Aorta (tissue), 5 donors: ENCODE data around the gene MKNK1. TPM values are rescaled to one million over a fixed set of nuclear protein-coding genes. Genes with fewer than 3 reads are reported as not detected.

Experiments
- ATAC-seq: fragments of 200-7000 bp; cut with Tn5 transposase; one replicate; pipeline ENCODE4 v1.9.1; 2022; ENCODE audit warnings: moderate library complexity; ENCODE audit not compliant: low FRiP score
- DNase-seq, 2 donors: peaks; one replicate each; pipeline ENCODE4 v3.0.0-alpha.2; 2020
- H3K27ac ChIP-seq, 2 donors: one replicate each; pipeline ENCODE4 v1.5.1; 2013; ENCODE audit warnings: low read length in 2 of 2, mild to moderate bottlenecking in 2 of 2, moderate library complexity in 2 of 2, control low read depth in 1 of 2, inconsistent platforms in 1 of 2, low read depth in 1 of 2
- H3K27me3 ChIP-seq, 2 donors: one replicate each; pipeline ENCODE4 v1.6.1; 2013; ENCODE audit warnings: control low read depth in 1 of 2, low read length in 1 of 2, mild to moderate bottlenecking in 1 of 2, moderate library complexity in 1 of 2; ENCODE audit not compliant: insufficient read depth in 2 of 2, control insufficient read depth in 1 of 2
- H3K36me3 ChIP-seq, 2 donors: one replicate each; pipeline ENCODE4 v1.6.1; 2013; ENCODE audit warnings: control low read depth in 1 of 2, low read length in 1 of 2, mild to moderate bottlenecking in 1 of 2; ENCODE audit not compliant: insufficient read depth in 2 of 2, control insufficient read depth in 1 of 2
- H3K4me1 ChIP-seq, 2 donors: one replicate each; pipeline ENCODE4 v1.6.1; 2013; ENCODE audit warnings: low read length in 2 of 2, control low read depth in 1 of 2, mild to moderate bottlenecking in 1 of 2, moderate library complexity in 1 of 2; ENCODE audit not compliant: insufficient read depth in 2 of 2, control insufficient read depth in 1 of 2
- H3K4me3 ChIP-seq, 2 donors: one replicate each; pipeline ENCODE4 v1.5.1; 2013; ENCODE audit warnings: low read length in 2 of 2, control low read depth in 1 of 2, mild to moderate bottlenecking in 1 of 2
- H3K9me3 ChIP-seq: one replicate; pipeline ENCODE4 v1.6.1; 2013; ENCODE audit warnings: mild to moderate bottlenecking, low read length; ENCODE audit not compliant: control insufficient read depth
- WGBS, 2 donors: extraction: QIAGEN DNeasy Blood & Tissue Kit; methylation state at CpG; one replicate each; pipeline ENCODE4 v1.1.7; 2013; 5-methylcytosine and 5-hydroxymethylcytosine counted together
- intact Hi-C, 2 donors: fragments of 100-400 bp; cut with DNase I; formaldehyde crosslinking; loops; one replicate each; pipeline versions ENCODE4 v1.14.2 to v1.15.0; 2022
- polyA plus RNA-seq, 2 donors: library from polyadenylated mRNA; stranded (reverse); fragments of 200-250 nt; gene quantifications; one replicate each; pipeline ENCODE4 v1.2.3, GENCODE V29; 2013
- total RNA-seq, 2 donors: library from RNA; stranded (reverse); fragmentation: NEBNext Ultra II Directional; extraction: Animal tissue kit (Norgen Biotek cat#: 25700); gene quantifications; one replicate each; pipeline ENCODE4 v1.2.1, GENCODE V29; 2021
- donor health status: healthy with polysubstance abuse.
- donor health status: Bipolar disorder and iron deficiency.
- donor health status: DM: no; HTN: no; CAD: no.
- donor health status: DM: no; HTN: no; CAD: no.
- donor health status: DM: yes; HTN: yes; CAD: no.

MKNK1 gene
- total and polyA plus RNA-seq, 4 donors, result 25.5 to 111 (median 72.3) TPM

GRCh38 chr1:46580140-46580903 is 23.7 kb downstream of the MKNK1 start:
- no peaks in the 10 kb centered on the region for H3K4me1 ChIP-seq
- intact Hi-C loops, result no loop called here
- WGBS, 2 donors, result 93 to 95% methylated on average over 6 of the region's 6 CpGs
- DNase-seq (no peak), ATAC-seq (no peak)
- H3K36me3 ChIP-seq, result peaks cover 0 to 14% of the 10 kb centered on the region in 2 donors
- H3K9me3 ChIP-seq, result no peaks in the 10 kb centered on the region
- no peaks in the 10 kb centered on the region for H3K27me3 ChIP-seq
- H3K4me3 ChIP-seq, result no peak overlapping the region
- no peak overlapping the region for H3K27ac ChIP-seq

- DNase-seq (no peak), ATAC-seq (no peak)
- 91 to 94% methylated on average over 4 of the region's 4 CpGs for WGBS, 2 donors
Measured at GRCh38 chr1:46577671-46578070, 26.4 kb downstream of the MKNK1 start.

DNA sequence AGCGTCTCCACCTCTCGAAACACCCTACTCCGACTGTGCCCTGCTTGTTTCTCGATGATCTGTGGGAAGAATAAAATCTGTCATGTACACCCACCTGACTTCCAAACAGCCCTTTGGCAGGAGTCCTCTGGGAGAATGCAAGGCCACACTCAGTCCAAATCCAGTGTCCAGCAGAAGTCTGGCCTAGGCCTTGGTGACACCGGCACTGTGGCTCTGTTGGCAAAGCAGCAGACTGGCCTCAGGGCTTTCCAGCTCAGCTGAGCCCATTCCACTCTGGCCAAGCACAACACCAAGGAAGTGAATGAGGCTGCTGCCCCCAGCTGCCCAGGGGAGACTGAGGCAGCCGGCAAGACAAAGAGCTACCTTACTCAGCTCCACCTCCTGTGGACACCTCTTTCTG is 27.5 kb downstream of the MKNK1 start:
- DNase-seq, result no peak
- no peak for ATAC-seq
- Histone ChIP-seq H3K9me3 (no peaks in the 10 kb centered on the region), H3K36me3 (peaks cover 0 to 8% of the 10 kb centered on the region in 2 donors), H3K4me1 (no peaks in the 10 kb centered on the region), H3K4me3 (no peak overlapping the region), H3K27ac (no peak overlapping the region), H3K27me3 (no peaks in the 10 kb centered on the region)
- intact Hi-C loops, result no loop called here
- 64 to 67% methylated on average over 6 of the region's 6 CpGs for WGBS, 2 donors

More at GRCh38 chr1:46577671-46578070, 26.4 kb downstream of the MKNK1 start:
- Histone ChIP-seq H3K4me3 (no peak overlapping the region), H3K4me1 (no peaks in the 10 kb centered on the region), H3K27me3 (no peaks in the 10 kb centered on the region), H3K9me3 (no peaks in the 10 kb centered on the region), H3K27ac (no peak overlapping the region), H3K36me3 (peaks cover 0 to 11% of the 10 kb centered on the region in 2 donors)
- intact Hi-C loops, result no loop called here

DNA sequence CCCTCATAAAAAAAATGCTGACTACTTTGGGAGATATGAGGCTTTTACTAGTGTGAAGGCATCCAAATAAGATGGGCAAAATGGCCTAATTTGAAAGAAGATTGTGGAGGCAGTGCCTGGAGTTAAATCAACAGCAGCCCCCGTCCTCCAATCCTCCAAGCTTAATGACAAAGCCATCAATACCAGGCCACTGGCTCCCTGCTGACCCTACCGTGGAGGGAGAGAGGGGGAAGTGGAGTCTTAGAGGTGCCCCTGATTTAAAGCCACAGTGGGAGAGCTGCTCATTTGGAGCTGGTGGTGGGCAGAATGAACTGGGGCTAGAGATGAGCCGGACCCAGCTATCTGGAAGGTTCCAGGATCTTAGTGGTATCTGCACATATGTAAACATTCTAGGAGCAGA is 28.3 kb downstream of the MKNK1 start:
- 81 to 84% methylated on average over 3 of the region's 3 CpGs for WGBS, 2 donors
- no peak for ATAC-seq
- H3K27me3 ChIP-seq, result no peaks in the 10 kb centered on the region
- no peak for DNase-seq
- H3K4me1 ChIP-seq, result no peaks in the 10 kb centered on the region
- intact Hi-C loops, result no loop called here
- peaks cover 0 to 8% of the 10 kb centered on the region in 2 donors for H3K36me3 ChIP-seq
- no peak overlapping the region for H3K27ac ChIP-seq
- no peak overlapping the region for H3K4me3 ChIP-seq
- no peaks in the 10 kb centered on the region for H3K9me3 ChIP-seq

GRCh38 chr1:46575300-46575699 is 28.8 kb downstream of the MKNK1 start:
- H3K27me3 ChIP-seq, result no peaks in the 10 kb centered on the region
- intact Hi-C loops, result no loop called here
- 80 to 82% methylated on average over 12 of the region's 12 CpGs for WGBS, 2 donors
- H3K36me3 ChIP-seq, result peaks cover 0 to 3% of the 10 kb centered on the region in 2 donors
- DNase-seq, result no peak
- H3K4me1 ChIP-seq, result no peaks in the 10 kb centered on the region
- no peak overlapping the region for H3K27ac ChIP-seq
- H3K4me3 ChIP-seq, result no peak overlapping the region
- ATAC-seq, result no peak
- H3K9me3 ChIP-seq, result no peaks in the 10 kb centered on the region

GRCh38 chr1:46571691-46572225 is 32.3 kb downstream of the MKNK1 start:
- H3K4me3 ChIP-seq, result no peak overlapping the region
- no peak for ATAC-seq
- H3K36me3 ChIP-seq, result peaks cover 3 to 4% of the 10 kb centered on the region in 2 donors
- H3K27ac ChIP-seq, result no peak overlapping the region
- 93 to 94% methylated on average over 6 of the region's 6 CpGs for WGBS, 2 donors
- H3K9me3 ChIP-seq, result no peaks in the 10 kb centered on the region
- H3K27me3 ChIP-seq, result no peaks in the 10 kb centered on the region
- intact Hi-C loops, result no loop called here
- no peaks in the 10 kb centered on the region for H3K4me1 ChIP-seq
- DNase-seq, result no peak

DNA sequence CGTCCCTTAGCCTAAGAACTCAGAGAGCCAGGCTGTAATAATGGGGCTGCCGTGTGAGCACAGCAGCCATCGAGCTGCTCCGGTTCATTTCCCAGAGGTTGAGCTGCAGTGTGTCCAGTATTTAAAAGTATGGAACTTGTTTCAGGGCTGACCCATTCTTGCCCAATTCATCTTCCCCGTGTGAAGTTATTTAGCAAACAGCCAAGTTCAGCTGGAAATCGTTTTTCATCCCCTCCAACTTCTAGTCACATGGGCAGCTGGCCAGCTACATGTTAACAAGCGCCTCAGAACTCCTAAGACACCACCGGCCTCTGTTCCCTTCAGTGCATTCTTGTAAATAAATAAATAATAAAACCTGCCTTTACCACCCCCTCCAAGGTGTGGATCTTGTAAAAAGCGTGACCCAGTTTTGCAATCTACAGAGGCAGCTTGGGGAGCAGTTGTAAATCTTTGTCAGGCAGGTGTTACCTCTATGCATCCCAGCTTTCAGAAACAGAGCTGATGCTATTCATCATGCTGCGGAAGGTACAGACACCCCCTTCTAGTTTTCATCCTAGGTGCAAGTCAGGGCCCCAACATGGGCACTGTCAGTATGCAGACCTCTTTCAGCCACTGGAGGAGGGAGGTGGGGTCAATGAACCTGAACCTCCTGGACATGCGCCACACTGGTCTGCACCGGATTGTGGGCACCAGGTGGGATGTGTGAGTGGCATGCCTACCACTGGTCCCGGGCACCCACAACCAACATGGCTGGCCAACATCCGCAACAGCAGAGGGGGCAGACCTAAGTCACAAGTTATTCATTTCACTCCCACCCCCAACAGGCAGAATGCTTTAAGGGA is 34.0 kb downstream of the MKNK1 start:
- Histone ChIP-seq H3K36me3 (peaks cover 3 to 6% of the 10 kb centered on the region in 2 donors), H3K4me1 (no peaks in the 10 kb centered on the region), H3K4me3 (no peak overlapping the region), H3K27me3 (no peaks in the 10 kb centered on the region), H3K27ac (no peak overlapping the region), H3K9me3 (no peaks in the 10 kb centered on the region)
- WGBS, 2 donors, result 63 to 67% methylated on average over 14 of the region's 14 CpGs
- intact Hi-C loops, result no loop called here
- ATAC-seq (no peak), DNase-seq (no peak)

GRCh38 chr1:46569116-46569515 is 35.0 kb downstream of the MKNK1 start:
- Histone ChIP-seq H3K9me3 (no peaks in the 10 kb centered on the region), H3K27ac (no peak overlapping the region), H3K27me3 (no peaks in the 10 kb centered on the region), H3K36me3 (peaks cover 3 to 10% of the 10 kb centered on the region in 2 donors), H3K4me1 (no peaks in the 10 kb centered on the region), H3K4me3 (no peak overlapping the region)
- intact Hi-C loops, result no loop called here
- no peak for ATAC-seq
- no peak for DNase-seq
- 77% methylated on average over 4 of the region's 4 CpGs for WGBS, 2 donors
